OCI-LY7 (cell line): Measurements from ENCODE around the gene LRP1B.

Experiments
- CTCF ChIP-seq: fragments of 200-600 bp; sonication (generic); conservative IDR thresholded peaks from 2 replicates; pipeline ENCODE4 v1.5.1; 2014; ENCODE audit warnings: mild to moderate bottlenecking, antibody characterized with exemption, low read length, moderate library complexity, mixed read lengths
- EZH2phosphoT487 ChIP-seq: fragments of 200-600 bp; sonication (generic); IDR thresholded peaks from 2 replicates; pipeline ENCODE4 v1.6.1; 2018; ENCODE audit warnings: low read depth, borderline replicate concordance, mild to moderate bottlenecking, mixed run types, antibody characterized with exemption, low read length, moderate library complexity, mixed read lengths

- TF ChIP-seq CTCF (no peak), EZH2phosphoT487 (no peak)
Observed at GRCh38 chr2:141767051-141767450, 363.8 kb downstream of the LRP1B start.
